HG03280 (cell line): Measurements from ENCODE around the gene ZNF750.

ENCODE experiments used
- ATAC-seq: cut with Tn5 transposase; IDR thresholded peaks from one replicate; pipeline ENCODE4 v1.9.1; 2021; ENCODE audit warnings: mild to moderate bottlenecking, moderate library complexity; ENCODE audit not compliant: unreplicated experiment

ZNF750 gene

DNA sequence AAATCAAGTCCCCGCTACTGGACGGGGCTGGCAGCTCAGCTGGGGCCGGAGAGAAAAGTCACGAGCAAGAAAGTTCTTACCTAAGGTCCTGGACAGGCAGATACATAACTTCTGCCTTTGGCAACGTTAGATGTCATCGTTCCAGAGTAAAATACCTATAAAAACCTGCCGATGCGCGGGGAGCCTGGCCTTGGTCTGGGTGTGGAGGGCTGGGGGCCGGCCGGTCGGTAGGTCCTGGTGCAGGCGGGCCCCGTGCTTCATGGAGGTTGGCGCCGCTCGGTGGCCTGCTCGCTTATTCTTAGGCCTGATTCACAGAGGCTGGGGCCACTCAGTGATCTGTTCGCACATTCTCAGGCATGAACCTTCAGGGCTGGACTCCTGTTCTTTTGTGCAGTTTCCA is 33.7 kb upstream of the ZNF750 start:
- no peak for ATAC-seq

DNA sequence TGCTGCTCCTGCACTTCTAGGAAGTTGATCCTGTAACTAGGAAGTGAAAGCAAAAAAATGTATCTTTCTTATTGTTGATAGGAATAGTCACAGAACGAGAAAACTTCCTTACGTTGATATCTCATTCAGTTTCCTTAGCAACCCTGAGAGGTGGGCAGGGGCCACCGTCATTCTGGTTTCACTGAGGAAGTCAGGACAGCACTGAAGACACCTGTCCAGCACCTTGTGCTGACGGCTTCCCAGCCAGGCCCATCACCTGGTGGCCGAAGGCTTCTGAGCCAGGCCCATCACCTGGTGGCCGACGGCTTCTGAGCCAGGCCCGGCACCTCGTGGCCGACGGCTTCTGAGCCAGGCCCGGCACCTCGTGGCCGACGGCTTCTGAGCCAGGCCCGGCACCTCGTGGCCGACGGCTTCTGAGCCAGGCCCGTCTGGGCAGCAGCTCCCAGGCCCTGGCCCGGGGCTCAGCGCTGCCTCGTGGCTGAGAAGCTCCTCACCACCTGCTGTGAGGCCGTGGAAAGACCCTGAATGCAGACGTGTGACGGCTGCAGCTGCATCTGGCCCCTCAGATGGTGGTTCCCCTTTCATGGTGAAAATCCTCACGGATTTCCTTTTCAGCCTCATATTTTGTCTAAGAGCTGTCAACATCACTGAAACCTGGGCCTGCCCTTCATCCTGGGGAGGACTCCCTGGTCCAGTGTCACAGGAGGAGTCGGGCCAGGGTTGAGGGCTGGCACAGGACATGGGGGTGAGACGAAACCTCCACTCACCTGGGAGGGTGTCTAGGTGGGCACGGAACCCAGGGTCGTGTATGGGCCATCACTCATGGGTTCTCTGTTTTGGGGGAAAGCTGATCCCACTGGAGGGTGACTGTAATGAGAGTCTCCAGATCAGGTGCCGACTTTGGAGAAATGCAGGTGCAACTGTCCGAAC is 33.0 kb upstream of the ZNF750 start:
- ATAC-seq = no peak

DNA sequence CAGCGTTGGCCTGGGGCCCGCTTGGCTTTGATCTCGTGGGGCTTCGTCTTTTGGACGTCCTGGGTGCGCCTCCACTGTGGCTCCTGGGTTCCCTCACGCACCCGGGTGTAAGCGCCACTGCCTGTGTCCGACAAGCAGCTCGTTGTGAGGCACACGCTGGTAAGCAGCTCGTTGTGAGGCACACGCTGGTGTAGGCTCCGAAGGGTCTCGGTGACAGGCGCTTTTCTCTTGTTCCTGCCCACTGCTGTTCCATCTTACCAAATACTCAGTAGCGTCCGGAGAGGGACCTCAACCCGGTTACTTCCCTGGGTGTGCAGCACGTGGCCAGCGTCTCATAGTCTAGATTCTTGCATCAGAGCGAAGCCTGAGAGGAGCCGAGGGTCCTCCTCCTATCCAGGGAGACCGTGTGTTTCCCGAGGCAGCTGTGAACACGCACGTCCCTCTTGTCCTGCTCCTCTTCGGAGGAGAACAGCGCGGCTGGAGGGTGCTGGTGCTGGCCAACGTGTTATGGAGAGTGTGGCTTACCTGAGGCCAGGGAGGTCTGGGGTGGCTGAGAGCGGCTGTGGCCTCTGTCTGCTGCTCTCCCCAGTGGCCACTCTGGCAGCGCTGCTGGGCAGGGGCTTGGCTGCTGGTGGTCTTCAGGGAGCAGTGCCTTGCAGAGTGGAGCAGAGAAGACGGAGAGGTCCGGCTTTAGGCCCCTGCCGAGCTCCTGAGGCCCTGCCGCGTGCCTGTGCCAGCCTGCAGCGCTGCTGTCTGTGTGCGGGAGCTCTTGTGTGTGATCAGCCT is 32.1 kb upstream of the ZNF750 start:
- no peak for ATAC-seq

DNA sequence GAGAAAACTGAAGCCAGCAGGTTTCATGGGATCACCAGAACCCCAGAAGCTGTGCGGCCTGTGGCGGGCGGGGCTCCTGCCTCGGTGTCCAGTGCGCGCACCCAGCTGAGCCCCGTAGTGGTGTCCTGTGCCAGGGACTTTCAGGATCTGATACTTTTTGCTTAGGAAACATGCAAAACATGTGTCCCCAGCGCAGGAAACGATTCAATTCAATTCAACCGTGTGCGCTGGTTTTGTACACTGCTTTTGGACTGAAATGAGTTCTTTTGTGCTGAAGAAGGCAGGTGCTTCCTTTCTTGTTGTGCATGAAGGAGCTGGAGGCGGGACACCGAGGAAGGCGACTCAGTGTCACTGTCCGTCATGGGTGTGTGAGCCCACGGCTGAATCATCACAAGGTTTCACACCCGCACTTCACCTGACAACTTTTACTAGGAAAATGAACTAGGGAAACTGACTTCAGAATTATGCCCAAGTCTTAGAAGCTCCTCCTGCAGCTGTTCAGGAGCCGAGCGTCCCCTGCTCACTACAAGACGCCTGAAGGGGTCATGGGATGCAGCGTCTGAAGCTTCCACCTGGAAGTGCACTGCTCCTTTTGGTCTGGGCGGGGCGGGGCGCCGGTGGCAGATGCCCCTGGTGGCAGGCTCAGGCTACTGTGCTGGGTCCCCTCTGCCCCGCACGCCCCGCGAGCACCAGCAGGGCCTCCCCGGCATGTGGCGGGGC is 31.4 kb upstream of the ZNF750 start:
- peak; percentile 60 for ATAC-seq

DNA sequence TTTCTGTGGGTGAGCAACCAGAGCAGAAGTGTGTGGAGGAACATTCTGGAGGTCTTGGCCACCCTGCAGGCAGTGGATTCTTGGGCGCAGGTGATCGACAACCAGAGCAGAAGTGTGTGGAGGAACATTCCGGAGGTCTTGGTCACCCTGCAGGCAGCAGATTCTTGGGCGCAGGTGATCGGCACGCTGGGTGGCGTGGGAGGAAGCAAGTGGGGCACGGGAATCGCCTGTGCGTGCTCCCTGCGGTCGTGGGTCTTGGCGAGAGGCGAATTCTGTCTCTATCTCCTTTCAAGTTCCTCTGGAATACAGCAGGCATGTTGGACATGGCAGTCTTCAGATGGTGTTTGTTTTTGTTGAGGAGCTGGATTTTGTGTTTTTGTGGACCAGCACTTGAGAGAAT is 30.7 kb upstream of the ZNF750 start:
- no peak for ATAC-seq

DNA sequence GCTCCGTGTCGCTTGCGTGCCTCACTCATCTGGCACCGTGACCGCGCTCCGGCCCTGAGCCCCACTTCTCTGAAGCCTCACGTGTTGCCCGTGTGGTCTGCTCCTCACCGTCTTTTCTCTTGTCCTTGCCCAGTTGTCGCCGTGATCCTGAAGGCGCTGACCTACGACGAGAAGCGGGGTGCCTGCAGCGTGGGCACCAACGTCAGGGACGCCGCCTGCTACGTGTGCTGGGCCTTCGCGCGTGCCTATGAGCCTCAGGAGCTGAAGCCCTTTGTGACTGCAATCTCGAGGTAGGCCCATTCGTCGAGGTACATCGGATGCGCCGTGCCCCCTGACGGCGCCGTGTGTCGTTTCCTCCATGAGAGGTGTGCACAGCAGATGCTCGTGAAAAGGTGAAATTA is 30.3 kb upstream of the ZNF750 start:
- no peak for ATAC-seq

DNA sequence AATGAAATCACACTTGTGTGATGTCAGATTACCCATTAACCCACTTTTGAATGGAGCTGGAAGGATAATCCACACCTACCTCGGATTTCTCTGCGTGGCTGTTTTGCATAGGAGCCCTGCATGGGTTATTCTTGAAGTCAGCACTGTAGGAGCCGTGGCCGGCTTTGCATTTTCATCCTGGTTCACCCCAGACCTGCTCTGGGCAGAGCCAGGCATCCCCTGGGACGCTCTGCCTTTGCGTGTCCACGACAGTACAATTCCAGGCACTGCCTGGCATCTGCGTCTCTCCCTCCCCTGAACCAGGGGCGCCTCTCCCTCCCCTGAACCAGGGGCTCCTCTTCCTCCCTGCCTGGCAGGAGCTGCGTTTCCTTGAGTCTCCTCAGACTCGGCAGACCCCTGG is 29.7 kb upstream of the ZNF750 start:
- ATAC-seq = no peak

DNA sequence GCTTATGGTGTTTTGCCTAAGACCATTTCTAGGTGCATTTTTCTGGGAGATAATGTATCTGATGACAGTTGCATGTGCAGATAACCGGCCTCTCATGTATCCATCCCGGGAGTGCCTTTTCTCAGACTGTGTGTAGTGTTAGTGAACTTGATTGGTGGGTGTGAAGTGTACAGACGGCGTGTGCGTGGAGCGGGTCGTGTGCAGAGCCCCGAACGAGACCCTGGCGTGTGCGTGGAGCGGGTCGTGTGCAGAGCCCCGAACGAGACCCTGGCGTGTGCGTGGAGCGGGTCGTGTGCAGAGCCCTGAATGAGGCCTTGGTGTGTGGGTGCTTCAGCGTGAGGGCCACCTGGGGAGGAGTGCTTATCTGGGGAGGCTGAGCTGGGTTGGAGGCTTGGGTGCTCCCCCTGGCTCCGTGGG is 28.9 kb upstream of the ZNF750 start:
- no peak for ATAC-seq

DNA sequence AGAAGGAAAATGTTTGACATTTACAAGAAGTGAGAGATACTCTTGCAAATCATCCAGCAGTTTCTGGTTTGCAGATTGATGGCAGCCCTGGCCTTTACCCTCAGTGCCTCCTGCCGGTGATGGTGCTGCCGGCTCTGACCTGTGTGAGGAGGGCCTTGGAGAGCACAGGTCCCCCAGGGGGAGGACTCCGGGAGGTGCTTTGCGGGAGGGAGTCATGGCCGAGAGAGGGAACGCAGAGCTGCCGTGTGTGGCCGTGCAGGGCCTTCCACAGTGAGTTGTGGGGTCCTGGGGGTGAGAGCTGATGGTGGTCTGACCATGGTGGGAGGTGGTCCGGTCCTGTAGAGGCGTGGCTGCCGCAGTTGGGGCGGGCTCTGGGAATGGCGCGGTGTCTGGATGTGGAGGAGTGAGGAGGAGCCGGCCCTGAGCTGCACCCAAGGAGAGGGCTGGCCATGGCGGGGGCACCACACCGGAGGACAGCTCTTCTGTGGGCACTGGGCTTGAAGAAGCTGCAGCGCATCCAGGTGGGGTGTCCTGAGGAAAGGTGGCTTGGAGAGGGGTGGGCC is 28.0 kb upstream of the ZNF750 start:
- no peak for ATAC-seq

DNA sequence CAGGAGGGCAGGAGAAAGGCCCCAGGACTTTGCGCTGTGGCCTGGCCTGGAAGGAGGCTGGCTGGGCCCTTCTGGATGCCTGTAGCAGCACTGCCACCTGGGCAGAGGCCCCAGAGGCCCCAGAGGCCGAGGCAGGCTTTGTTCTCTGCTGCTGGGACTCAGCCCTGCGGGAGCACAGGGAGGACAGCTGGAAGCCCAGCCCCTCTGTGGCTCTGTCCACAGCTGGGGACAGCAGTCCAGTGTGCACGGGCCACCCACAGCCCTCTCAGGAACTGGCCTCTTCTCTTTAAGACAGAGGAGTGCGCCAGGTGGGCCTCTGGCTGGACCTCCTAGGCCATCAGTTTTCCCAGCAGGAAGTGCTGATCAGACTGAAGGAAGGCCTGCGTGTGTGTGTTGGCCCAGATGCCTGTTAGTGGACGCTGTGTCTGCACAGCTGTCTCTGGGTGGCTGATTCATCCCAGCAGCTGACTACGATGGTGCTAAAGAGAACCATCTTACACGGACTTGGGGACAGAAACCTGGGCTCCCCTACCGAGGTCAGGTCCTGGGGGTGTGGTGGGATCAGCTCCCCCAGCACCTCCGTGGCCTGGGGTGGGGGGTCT is 26.9 kb upstream of the ZNF750 start:
- no peak for ATAC-seq

DNA sequence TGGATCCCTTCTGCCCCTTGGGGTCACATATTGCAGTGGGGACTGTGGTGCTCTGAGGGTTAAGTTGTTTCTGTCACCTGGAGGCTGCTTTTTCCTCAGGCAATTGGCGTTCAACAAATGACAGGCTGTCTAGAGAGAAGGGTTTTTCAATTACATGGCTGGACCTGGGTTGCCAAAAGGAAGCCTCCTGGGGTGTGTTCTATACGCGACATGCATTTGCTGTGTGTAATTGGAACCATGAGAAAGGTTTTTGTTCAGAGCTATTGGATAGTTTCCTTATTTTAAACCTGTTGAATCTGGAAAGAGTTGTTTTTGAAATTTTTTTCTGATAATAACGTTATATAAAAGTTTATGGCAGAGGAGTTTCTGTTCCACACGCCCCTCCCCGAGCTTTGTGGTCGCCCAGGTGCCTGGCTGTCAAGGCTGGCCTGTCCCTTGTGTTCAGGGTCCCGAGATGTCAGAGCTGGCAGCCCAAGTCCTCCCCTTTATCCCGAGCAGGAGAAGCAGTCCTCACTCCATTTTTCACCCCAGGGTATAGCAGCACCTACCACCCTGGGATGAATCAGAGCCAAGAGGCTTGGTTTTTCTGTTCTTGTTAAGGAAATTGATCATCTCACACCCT is 26.1 kb upstream of the ZNF750 start:
- ATAC-seq = no peak

DNA sequence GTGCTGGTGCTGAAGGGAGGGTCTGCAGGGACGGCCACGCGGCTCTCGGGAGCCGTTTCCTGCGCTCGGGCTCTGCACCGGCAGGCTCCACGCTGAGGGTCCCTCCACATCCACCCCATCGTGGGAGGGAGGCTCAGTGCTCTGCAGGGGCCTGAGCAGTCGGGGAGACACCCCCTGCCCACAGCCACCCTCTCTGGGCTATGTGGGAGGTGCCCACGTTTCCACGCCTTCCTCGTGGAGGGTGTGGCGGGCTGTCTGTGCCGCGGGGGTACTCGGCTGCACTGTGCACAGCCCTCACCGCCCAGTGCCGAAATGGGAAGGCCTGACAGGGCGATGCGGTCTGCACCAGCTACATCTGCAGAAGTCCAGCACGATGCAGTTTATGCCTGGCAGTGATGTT is 25.5 kb upstream of the ZNF750 start:
- ATAC-seq = no peak

DNA sequence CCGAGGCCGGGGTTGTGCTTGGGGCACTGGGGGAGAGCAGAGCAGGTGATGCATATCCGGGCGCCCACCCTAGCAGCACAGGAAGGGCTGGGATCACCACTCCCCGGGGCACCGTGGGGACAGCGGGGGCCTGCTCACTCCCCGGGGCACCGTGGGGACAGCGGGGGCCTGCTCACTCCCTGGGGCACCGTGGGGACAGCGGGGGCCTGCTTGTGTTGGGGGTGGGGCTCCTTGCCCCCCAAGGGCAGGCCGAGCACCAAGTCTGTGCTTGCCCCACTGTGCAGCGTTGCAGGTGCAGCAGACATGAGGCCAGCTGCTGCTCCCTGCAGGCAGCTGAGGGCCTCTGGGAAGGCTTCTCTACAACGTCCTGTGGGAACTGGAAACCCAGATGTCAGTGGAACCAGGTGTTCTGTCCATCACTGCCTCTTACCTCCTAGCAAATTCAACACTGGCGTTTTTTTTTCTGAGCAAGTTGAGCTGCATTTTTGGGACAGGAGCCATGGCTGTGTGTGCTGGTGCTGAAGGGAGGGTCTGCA is 25.0 kb upstream of the ZNF750 start:
- ATAC-seq = no peak

DNA sequence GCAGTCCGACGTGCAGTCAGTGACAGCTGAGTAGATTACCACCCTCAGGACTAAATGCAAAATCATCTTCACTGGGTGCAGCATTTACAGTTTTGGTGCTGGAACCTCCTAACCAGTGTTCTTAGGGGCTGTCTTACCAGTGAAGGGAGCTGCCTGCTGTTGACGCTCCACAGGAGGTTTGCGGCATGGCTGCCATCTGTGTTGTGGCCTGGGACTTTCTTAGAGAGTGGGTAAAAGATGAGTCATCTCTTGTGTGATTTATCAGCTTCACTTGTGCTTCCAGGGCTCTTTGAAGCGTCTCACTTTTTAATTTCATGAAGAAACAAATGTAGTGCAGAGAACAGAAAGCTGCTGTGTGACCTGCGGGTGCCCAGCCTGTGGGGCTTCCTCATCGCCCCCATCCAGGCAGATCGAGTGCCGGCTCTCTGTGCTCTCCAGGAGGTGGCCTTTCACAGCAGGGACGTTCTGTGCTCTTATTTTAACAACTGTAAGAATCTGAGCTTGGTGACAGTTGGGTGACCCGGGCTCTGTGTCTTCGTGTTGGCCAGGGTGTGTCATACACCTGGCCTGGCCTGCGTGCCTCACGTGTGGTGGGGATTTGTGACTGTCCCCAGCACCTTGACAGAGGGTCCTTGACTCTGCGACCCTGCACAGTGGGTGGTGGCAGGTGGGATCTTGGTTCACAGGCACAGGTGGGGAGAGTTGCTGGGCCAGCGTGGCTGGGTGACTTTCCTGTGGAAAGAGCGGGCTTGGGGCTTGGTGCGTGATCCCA is 24.3 kb upstream of the ZNF750 start:
- peak; percentile 81 for ATAC-seq

DNA sequence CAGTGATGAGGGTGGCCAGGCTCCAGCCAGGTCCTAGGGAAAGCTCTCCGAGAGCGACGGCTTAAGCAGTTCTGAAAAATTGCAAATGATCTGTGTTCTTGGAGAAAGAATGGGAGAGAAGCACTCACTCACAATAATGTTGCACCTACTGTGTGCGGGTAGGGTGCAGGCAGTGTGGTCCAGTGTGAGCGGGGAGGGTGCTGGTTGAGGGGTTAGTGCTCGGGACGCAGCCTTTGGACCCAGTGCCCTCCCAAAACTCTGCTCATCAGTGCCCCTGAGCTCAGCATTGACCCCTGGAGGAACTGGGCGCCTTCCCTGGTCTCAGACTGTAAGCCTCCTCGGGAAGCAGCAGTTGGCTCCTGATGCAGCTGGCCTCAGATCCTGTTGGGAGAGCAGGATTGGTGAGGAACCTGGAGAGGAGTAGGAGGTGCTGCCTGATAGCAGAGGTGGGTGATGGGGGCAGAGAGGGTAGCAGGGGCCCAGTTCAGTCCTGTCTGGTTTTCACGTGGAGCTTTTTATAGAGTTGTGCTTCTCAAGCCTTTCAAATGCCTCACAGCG is 23.6 kb upstream of the ZNF750 start:
- no peak for ATAC-seq

DNA sequence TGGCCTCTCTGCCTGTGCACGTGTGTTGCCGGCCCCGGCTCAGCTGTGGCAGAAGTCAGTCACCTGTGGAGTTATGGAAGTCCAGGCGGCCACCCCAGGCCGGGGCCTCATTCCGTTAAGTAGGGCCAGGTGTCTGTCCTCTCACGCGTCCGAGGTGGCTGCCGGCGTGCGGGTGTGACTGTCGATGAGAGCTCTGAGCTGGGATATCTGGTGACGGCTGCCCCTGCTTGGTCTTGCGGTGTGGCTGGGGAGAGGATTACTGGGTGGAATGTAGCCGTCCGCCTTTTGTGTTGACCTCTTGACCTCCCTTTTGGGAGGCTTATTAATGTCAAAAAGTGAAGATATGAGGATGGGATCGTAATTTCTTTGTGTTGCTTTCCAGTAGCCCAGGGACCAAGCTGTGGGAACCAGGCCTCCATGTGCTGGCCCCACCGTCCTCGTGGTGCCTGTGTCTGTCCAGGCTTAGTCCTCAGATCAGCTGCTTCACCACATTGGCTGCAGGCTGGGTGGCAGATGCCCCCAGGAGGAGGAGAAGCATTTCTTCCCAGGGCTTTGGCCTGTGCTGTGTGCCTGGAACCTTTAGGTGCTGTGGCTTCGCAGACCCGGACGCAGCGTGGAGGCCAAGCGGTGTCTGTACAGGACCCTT is 23.0 kb upstream of the ZNF750 start:
- ATAC-seq = no peak

DNA sequence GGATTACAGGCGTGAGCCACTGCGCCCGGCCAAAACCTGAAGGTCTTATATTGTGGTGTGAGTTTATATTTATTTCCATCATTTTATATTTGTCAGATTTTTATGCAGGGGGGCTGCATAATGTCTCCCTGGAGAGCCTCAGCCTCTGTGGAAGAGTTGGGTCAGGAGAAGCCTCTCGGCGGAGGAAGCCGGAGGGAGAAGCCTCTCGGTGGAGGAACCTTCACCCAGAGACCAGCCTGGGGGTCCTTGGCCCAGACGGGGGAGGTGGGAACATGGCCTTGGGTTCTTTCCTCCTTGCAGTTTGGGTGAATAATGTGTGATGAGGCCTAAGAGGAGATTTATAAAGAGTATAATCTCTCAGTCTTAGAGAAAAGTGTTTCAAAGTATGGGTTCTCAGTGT is 22.4 kb upstream of the ZNF750 start:
- ATAC-seq = no peak

DNA sequence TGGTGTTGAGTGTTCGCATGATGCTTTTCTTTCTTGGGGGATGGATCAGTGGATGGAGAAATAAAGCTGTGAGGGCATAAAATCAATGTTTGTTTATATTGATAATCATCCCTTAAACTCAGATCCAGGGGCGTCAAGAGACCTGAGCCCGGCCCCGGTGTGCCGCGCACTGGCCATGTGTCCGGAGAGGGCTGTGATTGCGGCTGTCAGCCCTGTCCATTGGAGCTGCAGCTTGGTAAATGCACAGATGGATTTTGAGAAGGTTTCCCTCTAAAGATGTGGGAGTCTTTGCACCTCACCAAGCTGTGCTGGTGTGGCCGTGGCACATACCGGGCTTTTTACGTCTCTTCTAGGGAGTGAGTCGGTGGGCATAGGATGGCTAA is 21.6 kb upstream of the ZNF750 start:
- ATAC-seq = no peak
